Stomach smooth muscle (tissue), 2 donors: Measurements from ENCODE around the gene PLIN4.
"Not testable (repeated sequence)": the region's sequence is repeated elsewhere in the genome, so short reads cannot be mapped to it uniquely, and the experiment has no call there.

Experiments
- H3K27ac ChIP-seq: one replicate; pipeline ENCODE4 v1.7.0; 2013; ENCODE audit warnings: mild to moderate bottlenecking, low read length, inconsistent platforms
- H3K27me3 ChIP-seq, 2 donors: one replicate each; pipeline ENCODE4 v1.7.0; 2013; ENCODE audit warnings: low read length in 2 of 2; ENCODE audit not compliant: insufficient read depth in 2 of 2, control insufficient read depth in 1 of 2
- H3K36me3 ChIP-seq, 2 donors: one replicate each; pipeline ENCODE4 v1.7.0; 2013; ENCODE audit warnings: low read length in 2 of 2; ENCODE audit not compliant: control insufficient read depth in 2 of 2, insufficient read depth in 2 of 2
- H3K4me1 ChIP-seq: one replicate; pipeline ENCODE4 v1.7.0; 2013; ENCODE audit warnings: low read length; ENCODE audit not compliant: control insufficient read depth, insufficient read depth
- H3K4me3 ChIP-seq, 2 donors: one replicate each; pipeline ENCODE4 v1.7.0; 2013; ENCODE audit warnings: low read length in 2 of 2
- H3K9ac ChIP-seq, 2 donors: one replicate each; pipeline ENCODE4 v1.7.0; 2013; ENCODE audit warnings: low read length in 2 of 2, mild to moderate bottlenecking in 1 of 2
- H3K9me3 ChIP-seq, 2 donors: one replicate each; pipeline ENCODE4 v1.7.0; 2013; ENCODE audit warnings: low read length in 2 of 2; ENCODE audit not compliant: control insufficient read depth in 2 of 2
- donor health status: healthy.
- donor health status: Pancreatic carcinoma.

The PLIN4 gene

DNA sequence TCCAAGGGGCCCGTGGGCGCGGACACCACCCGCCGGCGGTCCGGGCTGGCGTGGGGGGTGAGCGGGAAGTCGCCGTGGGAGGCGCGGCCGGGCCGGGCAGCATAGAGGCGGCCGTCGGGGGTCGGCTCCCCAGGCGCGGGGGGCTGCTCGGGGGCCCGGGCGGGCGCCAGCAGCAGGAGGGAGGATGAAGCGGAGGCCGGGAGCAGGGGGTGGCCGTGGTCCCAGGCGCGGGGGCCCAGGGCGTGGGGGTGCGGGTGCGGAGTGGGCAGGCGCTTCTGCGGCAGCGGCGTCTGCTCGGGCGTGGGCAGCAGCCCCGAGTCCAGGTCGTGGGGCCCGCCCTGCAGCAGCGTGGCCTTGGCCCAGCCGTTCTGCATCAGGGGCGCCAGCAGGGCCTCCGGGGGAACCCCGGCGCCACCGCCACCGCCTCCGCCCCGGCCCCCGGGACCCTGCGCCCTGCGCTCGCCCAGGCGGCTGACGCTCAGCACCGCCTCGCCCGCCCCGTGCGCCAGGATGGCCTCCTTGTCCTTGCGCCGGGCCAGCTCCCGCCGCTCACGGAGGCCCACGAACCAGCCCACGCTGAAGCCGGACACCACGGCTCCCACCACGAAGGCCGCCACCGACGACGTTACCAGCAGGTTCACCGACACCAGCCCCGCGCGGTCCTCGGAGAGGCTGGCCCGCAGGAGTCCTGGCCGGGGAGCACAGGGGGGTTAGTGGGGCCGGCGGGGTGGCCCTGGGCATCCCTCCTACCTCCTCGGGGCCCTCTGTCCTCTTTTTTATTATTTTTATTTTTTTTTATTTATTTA lies 25.8 kb upstream of the PLIN4 start:
- Histone ChIP-seq H3K36me3 (no peaks in the 10 kb centered on the region), H3K4me3 (no peak overlapping the region), H3K9ac (no peak overlapping the region), H3K27ac (no peak overlapping the region), H3K9me3 (peaks cover 0 to 2% of the 10 kb centered on the region in 2 donors), H3K4me1 (no peaks in the 10 kb centered on the region), H3K27me3 (no peaks in the 10 kb centered on the region)

DNA sequence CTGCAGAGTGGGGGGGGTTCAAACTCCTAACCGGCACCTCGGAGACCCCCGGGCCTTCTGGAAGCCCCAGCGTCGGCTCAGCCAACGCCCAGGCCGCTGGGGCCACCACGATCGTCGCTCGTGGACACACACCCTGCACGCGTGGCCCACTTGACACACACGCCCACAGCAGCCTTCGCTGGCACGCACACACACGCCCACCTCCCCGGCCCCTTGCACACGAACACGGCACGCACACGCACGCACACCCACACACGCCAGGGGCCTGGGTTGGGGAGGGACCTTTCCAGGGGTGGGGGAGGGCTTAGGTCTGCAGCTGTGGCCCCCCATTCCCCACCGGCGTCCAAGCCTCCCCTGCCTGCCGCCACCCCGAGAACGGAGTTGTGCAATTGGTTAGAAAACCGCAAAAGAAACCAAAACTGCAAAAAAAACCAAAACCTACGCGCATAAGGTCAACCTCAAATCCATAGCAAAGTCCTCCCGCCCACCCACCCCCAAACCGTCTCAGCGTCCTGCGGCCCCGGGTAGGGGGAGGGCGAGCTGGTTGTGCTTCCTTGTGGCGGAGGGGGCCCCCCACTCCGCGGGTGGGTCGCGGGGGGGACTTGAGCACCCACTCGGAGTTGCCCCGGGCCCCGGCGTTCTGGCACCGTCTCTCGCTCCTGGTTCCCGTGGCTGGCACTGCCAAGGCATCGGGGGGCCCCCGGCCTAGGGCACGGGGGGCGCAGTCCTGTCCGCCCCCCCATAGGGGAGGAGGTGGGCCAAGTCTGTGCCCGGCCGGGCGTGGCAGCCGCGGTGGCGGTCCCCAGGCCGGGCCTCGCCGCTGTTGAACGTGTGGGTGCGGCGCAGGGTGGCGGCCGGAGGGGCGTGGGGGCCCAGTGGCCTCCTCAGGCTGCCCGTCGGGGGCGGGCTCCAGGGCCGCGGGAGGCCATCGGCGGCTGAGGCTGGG lies 24.9 kb upstream of the PLIN4 start:
- no peaks in the 10 kb centered on the region for H3K4me1 ChIP-seq
- no peaks in the 10 kb centered on the region for H3K27me3 ChIP-seq
- peaks cover 0 to 2% of the 10 kb centered on the region in 2 donors for H3K9me3 ChIP-seq
- no peak overlapping the region for H3K9ac ChIP-seq
- no peaks in the 10 kb centered on the region for H3K36me3 ChIP-seq
- no peak overlapping the region for H3K4me3 ChIP-seq
- H3K27ac ChIP-seq: no peak overlapping the region

DNA sequence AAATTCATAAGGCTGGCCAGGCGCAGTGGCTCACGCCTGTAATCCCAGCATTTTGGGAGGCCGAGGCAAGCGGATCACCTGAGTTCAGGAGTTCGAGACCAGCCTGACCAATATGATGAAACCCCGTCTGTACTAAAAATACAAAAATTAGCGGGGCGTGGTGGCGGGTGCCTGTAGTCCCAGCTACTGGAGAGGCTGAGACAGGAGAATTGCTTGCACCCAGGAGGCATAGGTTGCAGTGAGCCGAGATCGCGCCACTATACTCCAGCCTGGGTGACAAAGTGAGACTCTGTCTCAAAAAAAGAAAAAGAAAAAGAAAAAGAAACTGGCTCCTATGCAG lies 23.5 kb upstream of the PLIN4 start:
- H3K27ac ChIP-seq, H3K4me3 ChIP-seq, H3K36me3 ChIP-seq, H3K4me1 ChIP-seq, H3K9ac ChIP-seq, H3K9me3 ChIP-seq, H3K27me3 ChIP-seq: not testable (repeated sequence)

DNA sequence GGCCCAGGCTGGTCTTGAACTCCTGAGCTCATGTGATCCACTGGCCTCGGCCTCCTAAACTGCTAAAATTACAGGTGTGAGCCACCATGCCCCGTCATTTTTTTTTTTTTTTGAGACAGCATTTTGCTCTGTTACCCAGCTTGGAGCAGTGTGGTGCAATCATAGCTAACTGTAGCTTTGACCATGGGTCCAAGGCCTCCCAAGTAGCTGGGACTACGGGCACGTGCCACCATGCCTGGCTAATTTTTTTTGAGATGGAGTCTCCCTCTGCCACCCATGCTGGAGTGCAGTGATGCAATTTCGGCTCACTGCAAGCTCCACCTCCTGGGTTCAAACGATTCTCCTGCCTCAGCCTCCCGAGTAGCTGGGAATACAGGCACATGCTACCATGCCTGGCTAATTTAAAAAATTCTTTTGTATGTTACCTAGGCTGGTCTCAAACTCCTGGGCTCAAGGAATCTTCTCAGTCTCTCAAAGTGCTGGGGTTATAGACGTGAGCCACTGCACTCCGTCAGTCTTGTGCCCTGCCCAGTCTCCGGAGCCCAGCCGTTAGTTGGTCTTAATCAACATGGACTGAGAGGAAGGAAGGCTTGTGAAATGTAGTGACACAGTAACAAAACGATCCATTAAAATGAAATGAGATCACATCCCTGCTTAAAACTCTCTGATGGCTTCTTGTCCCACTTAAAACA lies 23.0 kb upstream of the PLIN4 start:
- Histone ChIP-seq H3K9ac (no peak overlapping the region), H3K27me3 (no peaks in the 10 kb centered on the region), H3K27ac (no peak overlapping the region), H3K4me3 (no peak overlapping the region), H3K36me3 (no peaks in the 10 kb centered on the region), H3K4me1 (no peaks in the 10 kb centered on the region), H3K9me3 (peaks cover 0 to 2% of the 10 kb centered on the region in 2 donors)

DNA sequence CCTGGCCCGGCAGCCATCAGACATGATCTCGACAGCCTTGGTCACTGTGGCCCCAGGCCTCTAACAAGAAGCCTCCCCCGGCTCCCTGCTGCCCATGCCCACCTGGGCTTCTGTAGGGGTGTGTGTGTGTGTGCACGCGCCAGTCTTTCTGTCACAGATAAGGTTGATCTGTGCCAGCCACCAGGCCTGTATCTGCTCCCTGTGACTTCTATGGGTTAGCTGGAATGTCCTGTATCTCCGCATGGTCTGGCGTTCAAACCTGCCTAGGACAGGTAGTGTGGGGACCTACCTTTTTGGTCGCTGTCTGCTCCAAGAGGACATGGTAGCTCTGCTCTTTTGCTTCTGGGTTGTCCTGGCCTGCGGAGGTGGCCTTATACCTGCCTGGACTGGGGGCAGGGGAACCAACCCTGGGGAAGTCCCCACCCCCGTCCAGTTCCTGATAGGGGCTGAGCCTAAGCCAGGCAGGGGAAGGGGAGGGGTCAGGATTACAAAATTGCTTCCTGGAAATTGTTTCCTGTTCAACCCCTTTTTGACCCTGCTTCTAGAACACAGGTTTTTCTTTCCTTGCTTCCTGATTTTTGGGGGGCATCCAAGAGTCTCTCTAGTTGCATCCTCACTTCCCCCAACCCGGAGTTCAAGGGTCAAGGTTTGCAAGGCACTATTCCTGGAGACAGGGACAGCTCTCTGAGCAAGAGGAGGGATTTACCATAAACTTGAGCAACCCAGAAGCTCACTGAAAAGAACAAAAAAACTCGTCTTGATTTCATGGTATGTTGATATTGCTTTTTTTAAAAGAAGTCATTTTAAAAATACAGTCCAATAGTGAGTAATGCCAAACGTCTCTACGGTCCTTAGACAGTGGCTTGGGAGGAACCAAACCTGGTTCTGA lies 21.7 kb upstream of the PLIN4 start, which contains the start of gene LRG1:
TSS of gene LRG1 (minus strand) at position 344 of the 889 bp plus-strand sequence. CDS start at position 321, 23 bp downstream.
- Histone ChIP-seq H3K9ac (no peak within 1 kb of the TSS), H3K36me3 (no peaks in the 10 kb centered on the region), H3K9me3 (peaks cover 0 to 2% of the 10 kb centered on the region in 2 donors), H3K27me3 (no peaks in the 10 kb centered on the region), H3K27ac (no peak within 1 kb of the TSS), H3K4me3 (no peak within 1 kb of the TSS), H3K4me1 (peaks cover 4% of the 10 kb centered on the region)

DNA sequence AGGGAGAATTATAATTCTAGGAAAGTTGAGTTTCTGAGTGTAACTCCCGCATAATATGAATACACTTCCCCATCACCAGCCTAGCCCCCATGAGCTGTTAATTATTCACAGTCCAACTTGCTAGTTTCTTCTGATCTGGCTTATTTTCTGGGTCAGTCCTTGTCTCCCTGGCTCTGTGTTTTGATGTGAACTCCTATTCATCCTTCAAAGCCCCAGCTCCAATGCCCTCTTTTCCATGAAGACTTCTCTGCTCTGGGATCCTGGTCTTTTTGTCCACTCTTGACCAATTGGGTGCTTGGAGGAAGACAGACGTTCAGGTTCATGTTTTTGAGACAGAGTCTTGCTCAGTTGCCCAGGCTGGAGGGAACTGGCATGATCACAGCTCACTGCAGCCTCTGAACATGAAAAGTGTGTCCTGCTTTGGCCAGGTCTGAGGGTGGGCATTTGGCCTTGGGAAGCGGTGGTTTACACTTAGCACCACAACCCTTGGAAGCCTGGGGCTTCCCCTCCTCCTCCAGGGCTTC lies 20.9 kb upstream of the PLIN4 start:
- Histone ChIP-seq H3K9ac (no peak overlapping the region), H3K9me3 (peaks cover 0 to 2% of the 10 kb centered on the region in 2 donors), H3K27me3 (no peaks in the 10 kb centered on the region), H3K4me3 (no peak overlapping the region), H3K36me3 (no peaks in the 10 kb centered on the region), H3K4me1 (peaks cover 7% of the 10 kb centered on the region), H3K27ac (no peak overlapping the region)

DNA sequence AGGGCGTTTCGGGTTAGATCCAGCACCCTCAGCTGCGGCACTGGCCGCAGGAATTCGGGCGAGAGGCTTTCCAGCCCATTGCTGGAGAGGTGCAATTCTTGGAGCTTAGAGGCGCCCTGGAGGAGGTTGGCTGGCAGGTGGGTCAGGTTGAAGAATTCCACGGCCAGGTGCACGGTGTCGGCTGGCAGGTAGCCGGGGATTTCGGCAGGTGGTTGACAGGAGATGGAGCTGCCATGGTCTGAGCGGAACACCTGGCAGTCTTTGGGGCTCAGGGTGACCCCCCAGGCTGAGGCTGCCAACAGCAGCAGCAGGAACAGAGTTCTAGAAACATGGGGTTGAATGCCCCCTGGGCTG lies 20.3 kb upstream of the PLIN4 start:
- H3K36me3 ChIP-seq: no peaks in the 10 kb centered on the region
- H3K9ac ChIP-seq: no peak overlapping the region
- peaks cover 7% of the 10 kb centered on the region for H3K4me1 ChIP-seq
- H3K9me3 ChIP-seq: peaks cover 0 to 2% of the 10 kb centered on the region in 2 donors
- H3K4me3 ChIP-seq: no peak overlapping the region
- H3K27me3 ChIP-seq: no peaks in the 10 kb centered on the region
- H3K27ac ChIP-seq: no peak overlapping the region

DNA sequence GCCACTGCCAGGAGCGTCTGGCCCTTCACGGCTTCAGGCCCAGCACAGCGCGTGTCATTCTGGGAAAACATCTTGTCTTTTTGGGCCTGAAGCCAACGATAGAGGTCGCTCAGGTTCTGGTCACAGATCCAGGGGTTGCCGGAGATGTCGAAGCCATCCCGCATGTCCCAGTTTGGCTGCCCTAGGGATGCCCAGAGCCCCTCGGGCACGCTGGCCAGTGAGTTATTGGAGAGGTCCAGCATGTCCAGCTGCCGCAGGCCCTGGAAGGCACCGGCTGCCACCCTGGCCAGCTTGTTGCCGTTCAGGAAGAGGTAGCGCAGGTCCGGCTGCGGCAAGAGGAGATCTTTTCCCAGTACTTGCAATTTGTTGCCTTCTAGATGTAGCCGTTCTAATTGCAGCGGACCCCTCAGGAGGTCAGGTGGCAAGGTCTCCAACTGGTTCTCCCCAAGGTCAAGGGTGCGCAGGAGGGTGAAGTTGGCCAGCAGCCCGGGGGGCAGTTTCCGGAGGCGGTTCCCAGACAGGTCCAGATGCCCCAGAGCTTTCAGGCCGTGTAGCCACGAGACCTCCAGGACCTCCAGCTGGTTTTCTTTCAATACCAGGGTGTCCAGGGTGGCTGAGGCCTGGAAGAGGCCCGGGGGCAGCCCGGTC lies 19.8 kb upstream of the PLIN4 start:
- H3K9ac ChIP-seq: no peak overlapping the region
- no peaks in the 10 kb centered on the region for H3K36me3 ChIP-seq
- H3K27me3 ChIP-seq: no peaks in the 10 kb centered on the region
- H3K4me3 ChIP-seq: no peak overlapping the region
- no peak overlapping the region for H3K27ac ChIP-seq
- H3K4me1 ChIP-seq: peaks cover 7% of the 10 kb centered on the region
- peaks cover 0 to 2% of the 10 kb centered on the region in 2 donors for H3K9me3 ChIP-seq

DNA sequence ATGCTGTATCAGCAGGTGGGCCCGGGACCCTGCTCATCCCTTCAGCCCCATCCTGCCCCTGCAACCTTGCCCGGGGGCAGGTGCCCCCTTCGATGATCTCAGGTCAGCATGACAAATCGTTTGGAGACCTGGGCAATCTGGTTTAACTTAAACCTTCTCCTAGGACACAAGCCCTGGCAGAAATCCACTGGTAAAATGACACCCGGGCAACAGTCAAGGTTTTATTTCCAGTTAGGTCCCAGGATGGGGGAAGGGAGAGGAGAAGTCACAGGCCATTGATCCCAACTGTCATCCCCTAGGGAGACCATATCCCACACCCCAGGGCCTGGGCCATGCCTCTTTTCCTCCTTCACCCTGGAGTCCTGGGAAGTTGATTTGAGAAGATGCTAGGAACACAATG lies 18.5 kb upstream of the PLIN4 start:
- H3K27me3 ChIP-seq: no peaks in the 10 kb centered on the region
- H3K9ac ChIP-seq: no peak overlapping the region
- no peak overlapping the region for H3K4me3 ChIP-seq
- H3K9me3 ChIP-seq: peaks cover 0 to 2% of the 10 kb centered on the region in 2 donors
- H3K27ac ChIP-seq: no peak overlapping the region
- peaks cover 7% of the 10 kb centered on the region for H3K4me1 ChIP-seq
- H3K36me3 ChIP-seq: no peaks in the 10 kb centered on the region
